ENCODE measurements around the gene ANKRD44.

ANKRD44 gene

GRCh38 chr2:196955036-196955435 lies 355.5 kb downstream of the ANKRD44 start:
- DNase-seq (ENCODE audit: low spot score): no peak

GRCh38 chr2:196954001-196954400 lies 356.6 kb downstream of the ANKRD44 start:
- DNase-seq (ENCODE audit: low spot score): no peak

GRCh38 chr2:196952936-196953335 lies 357.6 kb downstream of the ANKRD44 start:
- no peak for DNase-seq (ENCODE audit: low spot score)

- DNase-seq (ENCODE audit: low spot score): no peak
Measured at GRCh38 chr2:196951973-196952372, 358.6 kb downstream of the ANKRD44 start.

- no peak for DNase-seq (ENCODE audit: low spot score)
Measured at GRCh38 chr2:196949116-196949515, 361.5 kb downstream of the ANKRD44 start.

GRCh38 chr2:196944570-196944969 lies 366.0 kb downstream of the ANKRD44 start:
- no peak for DNase-seq (ENCODE audit: low spot score)

- no peak for DNase-seq (ENCODE audit: low spot score)
Measured at GRCh38 chr2:196941398-196942078, 369.0 kb downstream of the ANKRD44 start.

- no peak for DNase-seq (ENCODE audit: low spot score)
Measured at GRCh38 chr2:196939371-196939770, 371.2 kb downstream of the ANKRD44 start.

Measured in cerebellar cortex (tissue), 1 donor.